Stimulated activated CD4-positive, alpha-beta T cell treated with anti-CD3 and anti-CD28 coated beads, Interleukin-4, amount 100 ng/mL, for 4 hours (primary cell): ENCODE measurements around the gene ST8SIA2.
"Not testable (repeated sequence)": the region's sequence is repeated elsewhere in the genome, so short reads cannot be mapped to it uniquely, and the experiment has no call there.

Experiments
- DNase-seq, 2 experiments: peaks; one replicate each; pipeline ENCODE4 v3.0.0-alpha.2; 2020

The ST8SIA2 gene

GRCh38 chr15:92444631-92445030 lies 51.0 kb downstream of the ST8SIA2 start:
- DNase-seq = no peak

GRCh38 chr15:92448370-92448769 lies 54.7 kb downstream of the ST8SIA2 start:
- no peak for DNase-seq

GRCh38 chr15:92449476-92449875 lies 55.8 kb downstream of the ST8SIA2 start:
- no peak for DNase-seq

GRCh38 chr15:92451225-92451825 lies 57.6 kb downstream of the ST8SIA2 start:
- no peak for DNase-seq

- DNase-seq = no peak
Measured at GRCh38 chr15:92452143-92452542, 58.5 kb downstream of the ST8SIA2 start.

- no peak for DNase-seq
Measured at GRCh38 chr15:92453607-92454006, 59.9 kb downstream of the ST8SIA2 start.

- no peak for DNase-seq
Measured at GRCh38 chr15:92454555-92455105, 60.9 kb downstream of the ST8SIA2 start.

- DNase-seq = no peak
Measured at GRCh38 chr15:92455271-92455670, 61.6 kb downstream of the ST8SIA2 start.

GRCh38 chr15:92457471-92458041 lies 63.9 kb downstream of the ST8SIA2 start:
- no peak for DNase-seq

GRCh38 chr15:92460023-92460422 lies 66.3 kb downstream of the ST8SIA2 start:
- DNase-seq = no peak

GRCh38 chr15:92462424-92463125 lies 68.9 kb downstream of the ST8SIA2 start:
- no peak for DNase-seq

- no peak for DNase-seq
Measured at GRCh38 chr15:92463352-92463751, 69.7 kb downstream of the ST8SIA2 start.

GRCh38 chr15:92463826-92464225 lies 70.1 kb downstream of the ST8SIA2 start:
- DNase-seq = no peak

- DNase-seq = no peak
Measured at GRCh38 chr15:92466834-92467233, 73.2 kb downstream of the ST8SIA2 start.

- DNase-seq = no peak
Measured at GRCh38 chr15:92467245-92467644, 73.6 kb downstream of the ST8SIA2 start.

GRCh38 chr15:92468991-92469390 lies 75.3 kb downstream of the ST8SIA2 start:
- no peak for DNase-seq

GRCh38 chr15:92471288-92471687 lies 77.6 kb downstream of the ST8SIA2 start:
- DNase-seq = no peak

- no peak for DNase-seq
Measured at GRCh38 chr15:92473756-92474155, 80.1 kb downstream of the ST8SIA2 start.

- DNase-seq = not testable (repeated sequence)
Measured at GRCh38 chr15:92479730-92480129, 86.0 kb downstream of the ST8SIA2 start.

- DNase-seq = no peak
Measured at GRCh38 chr15:92480361-92480760, 86.7 kb downstream of the ST8SIA2 start.

GRCh38 chr15:92485441-92485840 lies 91.8 kb downstream of the ST8SIA2 start:
- DNase-seq = no peak

- no peak for DNase-seq
Measured at GRCh38 chr15:92492551-92493115, 99.0 kb downstream of the ST8SIA2 start.

- no peak for DNase-seq
Measured at GRCh38 chr15:92494806-92495336, 101.2 kb downstream of the ST8SIA2 start.

GRCh38 chr15:92495446-92495845 lies 101.8 kb downstream of the ST8SIA2 start:
- DNase-seq = no peak
